Ovary (tissue), 3 donors: ENCODE data around the gene KLHL5.

Experiments used
- CTCF ChIP-seq, 3 donors: fragments of 450-650 bp in 2 of 3; fragments of 200-600 bp in 1 of 3; IDR thresholded peaks; one replicate each; pipeline versions ENCODE4 v1.5.1 to v1.8.0; 2016 to 2022; ENCODE audit warnings: antibody characterized with exemption in 3 of 3, mild to moderate bottlenecking in 1 of 3
- EP300 ChIP-seq: sonication (generic); formaldehyde crosslinking; IDR thresholded peaks from one replicate; pipeline ENCODE4 v1.6.1; 2017; ENCODE audit warnings: antibody characterized with exemption
- donor health status: DM: no; HTN: no; CAD: no.

- no peak for TF ChIP-seq CTCF (IDR thresholded peaks at IDR 0.05)
- no peak for TF ChIP-seq EP300
Observed at GRCh38 chr4:39103291-39103690, 41.3 kb downstream of the KLHL5 start.
